HCT116 (cell line): ENCODE results near the gene LZTR1.

ENCODE experiments used
- CBX3 ChIP-seq: IDR thresholded peaks from 2 replicates; pipeline ENCODE4 v1.6.1; 2012; ENCODE audit warnings: low read depth
- CTCF ChIP-seq, 3 experiments: fragments of 200-600 bp in 1 of 3; sonication (generic) in 1 of 3; IDR thresholded peaks in 2 of 3; conservative IDR thresholded peaks in 1 of 3; 2 replicates each; pipeline ENCODE4 v1.5.1; 2012 to 2017; ENCODE audit warnings: low read depth in 2 of 3, low read length in 2 of 3, antibody characterized with exemption in 1 of 3, borderline replicate concordance in 1 of 3, control low read depth in 1 of 3, mild to moderate bottlenecking in 1 of 3, mixed read lengths in 1 of 3, mixed run types in 1 of 3, moderate library complexity in 1 of 3; ENCODE audit not compliant: insufficient read depth in 1 of 3
- ELF1 ChIP-seq: IDR thresholded peaks from 2 replicates; pipeline ENCODE4 v1.6.1; 2012; ENCODE audit warnings: low read depth, borderline replicate concordance
- EZH2 ChIP-seq: fragments of 200-600 bp; sonication (generic); IDR thresholded peaks from 2 replicates; pipeline ENCODE4 v1.6.1; 2017; ENCODE audit warnings: antibody characterized with exemption, mixed run types
- EZH2phosphoT487 ChIP-seq: fragments of 200-600 bp; IDR thresholded peaks from 2 replicates; pipeline ENCODE4 v1.6.1; 2018; ENCODE audit warnings: antibody characterized with exemption, borderline replicate concordance
- MAX ChIP-seq: IDR thresholded peaks from 2 replicates; pipeline ENCODE4 v1.6.1; 2012
- POLR2A ChIP-seq: IDR thresholded peaks from 2 replicates; pipeline ENCODE4 v1.7.0; 2011; ENCODE audit warnings: borderline replicate concordance; ENCODE audit not compliant: insufficient read depth, insufficient read length; ENCODE audit errors: extremely low read depth
- POLR2AphosphoS5 ChIP-seq: IDR thresholded peaks from 2 replicates; pipeline ENCODE4 v1.6.1; 2011; ENCODE audit warnings: mild to moderate bottlenecking, low read depth, low read length, moderate library complexity
- SP1 ChIP-seq: IDR thresholded peaks from 2 replicates; pipeline ENCODE4 v1.6.1; 2012; ENCODE audit warnings: low read depth
- SRF ChIP-seq: IDR thresholded peaks from 2 replicates; pipeline ENCODE4 v1.6.1; 2012; ENCODE audit warnings: low read depth
- YY1 ChIP-seq: IDR thresholded peaks from 2 replicates; pipeline ENCODE4 v1.6.1; 2011; ENCODE audit warnings: low read length, low read depth, moderate library complexity, mild to moderate bottlenecking; ENCODE audit not compliant: insufficient replicate concordance; ENCODE audit errors: extremely low read depth

- no peak for TF ChIP-seq POLR2A
- no peak for TF ChIP-seq YY1
- TF ChIP-seq CTCF (IDR thresholded peaks at IDR 0.05 in 2 of 3, conservative IDR thresholded peaks at IDR 0.05 in 1 of 3; ENCODE audit: borderline replicate concordance in 1 of 3, insufficient read depth in 1 of 3, low read depth in 2 of 3, low read length in 2 of 3) = no peak
- TF ChIP-seq SP1 = no peak
- no peak for TF ChIP-seq ELF1
- no peak for TF ChIP-seq EZH2phosphoT487
- no peak for TF ChIP-seq SRF
- TF ChIP-seq CBX3 = no peak
- no peak for TF ChIP-seq MAX
- no peak for TF ChIP-seq POLR2AphosphoS5
- TF ChIP-seq EZH2 = no peak
These were observed 51.8 kb downstream of the LZTR1 start for GRCh38 chr22:21033895-21034294.
